HCT116 (cell line): ENCODE results near the gene CCDC112. TPM values are rescaled to one million over a fixed set of nuclear protein-coding genes. Genes with fewer than 3 reads are reported as not detected.

Source experiments
- ATAC-seq: fragments of 200-7000 bp; cut with Tn5 transposase; 2 replicates; pipeline ENCODE4 v1.9.1; 2020; ENCODE audit warnings: mild to moderate bottlenecking, moderate library complexity
- BruUV-seq: library from RNA; stranded (reverse); fragments of 400-500 nt; replicated peaks from 2 replicates; lab custom pipeline; 2021; lab: Mats Ljungman, UMichigan
- CTCF ChIA-PET: fragments of 300-600 bp; sonication (Branson Sonifier 250); formaldehyde crosslinking; loops from one replicate; lab custom pipeline; 2021; ENCODE audit warnings: antibody characterized with exemption; lab: Charles Lee
- POLR2A ChIA-PET: fragments of 300-600, 350-600 bp; sonication (Branson Sonifier 250); formaldehyde crosslinking; loops from one replicate; lab custom pipeline; 2021; ENCODE audit warnings: antibody characterized with exemption; lab: Charles Lee
- RAD21 ChIA-PET, 2 experiments: fragments of 300-600 bp; sonication (Branson Sonifier 250); formaldehyde crosslinking; loops; one replicate each; lab custom pipeline; 2023; ENCODE audit warnings: low total read pairs in 2 of 2; ENCODE audit not compliant: uncharacterized antibody in 2 of 2, unreplicated experiment in 2 of 2, low non-redundant PET in 1 of 2; lab: Charles Lee
- DNase-seq: peaks from one replicate; pipeline ENCODE4 v3.0.0-alpha.2; 2010; ENCODE audit warnings: low read depth, low spot score
- H2AFZ ChIP-seq: fragments of 200-600 bp; shearing (Covaris generic), sonication (generic); 2 replicates; pipeline ENCODE4 v1.6.1; 2017; ENCODE audit warnings: low read depth, mixed run types, mixed read lengths, antibody characterized with exemption, low read length; ENCODE audit not compliant: poor library complexity, severe bottlenecking
- H3K27ac ChIP-seq: 2 replicates; pipeline ENCODE4 v1.5.1; 2012; ENCODE audit warnings: low read depth, low read length
- H3K27me3 ChIP-seq: fragments of 200-600 bp; sonication (generic); 2 replicates; pipeline ENCODE4 v1.6.1; 2016; ENCODE audit warnings: mixed run types, low read length, mixed read lengths; ENCODE audit not compliant: insufficient read depth
- H3K36me3 ChIP-seq, 2 experiments: fragments of 200-500 bp in 1 of 2; fragments of 200-600 bp in 1 of 2; sonication (Bioruptor generic) in 1 of 2; sonication (generic) in 1 of 2; 2 replicates each; pipeline versions ENCODE4 v1.5.1 to v1.6.1; 2014 to 2016; ENCODE audit warnings: low read length in 2 of 2, inconsistent platforms in 1 of 2, mixed read lengths in 1 of 2, mixed run types in 1 of 2; ENCODE audit not compliant: insufficient read depth in 2 of 2, control insufficient read depth in 1 of 2
- H3K4me1 ChIP-seq, 2 experiments: fragments of 200-600 bp in 1 of 2; sonication (generic) in 1 of 2; 2 replicates each; pipeline versions ENCODE4 v1.5.1 to v1.6.1; 2012 to 2017; ENCODE audit warnings: low read length in 2 of 2, inconsistent platforms in 1 of 2, mild to moderate bottlenecking in 1 of 2, mixed read lengths in 1 of 2, mixed run types in 1 of 2, moderate library complexity in 1 of 2; ENCODE audit not compliant: insufficient read depth in 2 of 2, control insufficient read depth in 1 of 2
- H3K4me2 ChIP-seq: fragments of 200-600 bp; sonication (generic); 2 replicates; pipeline ENCODE4 v1.6.1; 2017; ENCODE audit warnings: mixed run types, low read length, mixed read lengths
- H3K4me3 ChIP-seq, 2 experiments: fragments of 200-600 bp in 1 of 2; sonication (generic) in 1 of 2; replicated peaks in 1 of 2; 2 replicates each; pipeline ENCODE4 v1.5.1; 2011 to 2016; ENCODE audit warnings: low read length in 2 of 2, control low read depth in 1 of 2, low read depth in 1 of 2, mild to moderate bottlenecking in 1 of 2, mixed read lengths in 1 of 2, mixed run types in 1 of 2
- H3K79me2 ChIP-seq: fragments of 200-600 bp; sonication (generic); 2 replicates; pipeline ENCODE4 v1.6.1; 2017; ENCODE audit warnings: mild to moderate bottlenecking, mixed run types, low read length, moderate library complexity, mixed read lengths; ENCODE audit not compliant: insufficient read depth
- H3K9ac ChIP-seq: fragments of 200-600 bp; sonication (generic); 2 replicates; pipeline ENCODE4 v1.6.1; 2016; ENCODE audit warnings: low read length, mixed read lengths
- H3K9me2 ChIP-seq: fragments of 200-600 bp; sonication (generic), shearing (Covaris generic); 2 replicates; pipeline ENCODE4 v1.6.1; 2017; ENCODE audit warnings: mixed run types, mild to moderate bottlenecking, moderate library complexity; ENCODE audit not compliant: insufficient read depth
- H3K9me3 ChIP-seq, 2 experiments: fragments of 200-500 bp in 1 of 2; fragments of 200-600 bp in 1 of 2; sonication (Bioruptor generic) in 1 of 2; sonication (generic) in 1 of 2; 2 replicates each; pipeline ENCODE4 v1.6.1; 2014 to 2017; ENCODE audit warnings: low read length in 2 of 2, mixed read lengths in 2 of 2, inconsistent platforms in 1 of 2, low read depth in 1 of 2, mild to moderate bottlenecking in 1 of 2, mixed run types in 1 of 2, moderate library complexity in 1 of 2; ENCODE audit not compliant: control insufficient read depth in 1 of 2, insufficient read depth in 1 of 2
- H4K20me1 ChIP-seq: fragments of 200-600 bp; sonication (generic), shearing (Covaris generic); 2 replicates; pipeline ENCODE4 v1.6.1; 2017; ENCODE audit warnings: mixed run types, mild to moderate bottlenecking, moderate library complexity; ENCODE audit not compliant: insufficient read depth
- CBX3 ChIP-seq: IDR thresholded peaks from 2 replicates; pipeline ENCODE4 v1.6.1; 2012; ENCODE audit warnings: low read depth
- EGR1 ChIP-seq: IDR thresholded peaks from 2 replicates; pipeline ENCODE4 v1.6.1; 2012; ENCODE audit warnings: low read depth
- ELF1 ChIP-seq: IDR thresholded peaks from 2 replicates; pipeline ENCODE4 v1.6.1; 2012; ENCODE audit warnings: low read depth, borderline replicate concordance
- EZH2 ChIP-seq: fragments of 200-600 bp; sonication (generic); IDR thresholded peaks from 2 replicates; pipeline ENCODE4 v1.6.1; 2017; ENCODE audit warnings: antibody characterized with exemption, mixed run types
- FOSL1 ChIP-seq: IDR thresholded peaks from 2 replicates; pipeline ENCODE4 v1.6.1; 2012; ENCODE audit warnings: low read depth
- POLR2A ChIP-seq: IDR thresholded peaks from 2 replicates; pipeline ENCODE4 v1.7.0; 2011; ENCODE audit warnings: borderline replicate concordance; ENCODE audit not compliant: insufficient read depth, insufficient read length; ENCODE audit errors: extremely low read depth
- POLR2AphosphoS5 ChIP-seq: IDR thresholded peaks from 2 replicates; pipeline ENCODE4 v1.6.1; 2011; ENCODE audit warnings: mild to moderate bottlenecking, low read depth, low read length, moderate library complexity
- RAD21 ChIP-seq: IDR thresholded peaks from 2 replicates; pipeline ENCODE4 v1.6.1; 2012; ENCODE audit warnings: low read depth, mild to moderate bottlenecking
- SIN3A ChIP-seq: IDR thresholded peaks from 2 replicates; pipeline ENCODE4 v1.6.1; 2012; ENCODE audit warnings: low read depth
- SRF ChIP-seq: IDR thresholded peaks from 2 replicates; pipeline ENCODE4 v1.6.1; 2012; ENCODE audit warnings: low read depth
- TCF7L2 ChIP-seq: IDR thresholded peaks from 2 replicates; pipeline ENCODE4 v1.7.0; 2011; ENCODE audit warnings: borderline replicate concordance, inconsistent platforms; ENCODE audit not compliant: insufficient read depth, insufficient read length; ENCODE audit errors: extremely low read depth
- YY1 ChIP-seq: IDR thresholded peaks from 2 replicates; pipeline ENCODE4 v1.6.1; 2011; ENCODE audit warnings: low read length, low read depth, moderate library complexity, mild to moderate bottlenecking; ENCODE audit not compliant: insufficient replicate concordance; ENCODE audit errors: extremely low read depth
- ZFX ChIP-seq: fragments of 450-650 bp; IDR thresholded peaks from 2 replicates; pipeline ENCODE4 v1.6.1; 2017
- ZNF274 ChIP-seq: fragments of 200-500 bp; sonication (Bioruptor generic); IDR thresholded peaks from 2 replicates; pipeline ENCODE4 v1.6.1; 2014; ENCODE audit warnings: mild to moderate bottlenecking, low read depth, low read length, inconsistent platforms
- intact Hi-C: fragments of 100-400 bp; cut with micrococcal nuclease; formaldehyde crosslinking; loops from 2 replicates; pipeline ENCODE4 v1.10.0; 2022
- total RNA-seq: library from RNA; stranded (reverse); gene quantifications from one replicate; pipeline ENCODE4 v1.2.1, GENCODE V29; 2021; ENCODE audit not compliant: unreplicated experiment
- TF ChIP-seq, protein P1 (sequence below): IDR thresholded peaks from 2 replicates; pipeline ENCODE4 v1.6.1; 2012
- TF ChIP-seq, protein P2 (sequence below): IDR thresholded peaks from 2 replicates; pipeline ENCODE4 v1.6.1; 2012; ENCODE audit warnings: low read depth
- TF ChIP-seq, protein P3 (sequence below): IDR thresholded peaks from 2 replicates; pipeline ENCODE4 v1.6.1; 2012
- TF ChIP-seq, protein P4 (sequence below), 3 experiments: fragments of 200-600 bp in 1 of 3; sonication (generic) in 1 of 3; IDR thresholded peaks in 2 of 3; conservative IDR thresholded peaks in 1 of 3; 2 replicates each; pipeline ENCODE4 v1.5.1; 2012 to 2017; ENCODE audit warnings: low read depth in 2 of 3, low read length in 2 of 3, antibody characterized with exemption in 1 of 3, borderline replicate concordance in 1 of 3, control low read depth in 1 of 3, mild to moderate bottlenecking in 1 of 3, mixed read lengths in 1 of 3, mixed run types in 1 of 3, moderate library complexity in 1 of 3; ENCODE audit not compliant: insufficient read depth in 1 of 3

Gene CCDC112
- total RNA-seq, 1 experiment from 2014 or later: 13.7 TPM

DNA sequence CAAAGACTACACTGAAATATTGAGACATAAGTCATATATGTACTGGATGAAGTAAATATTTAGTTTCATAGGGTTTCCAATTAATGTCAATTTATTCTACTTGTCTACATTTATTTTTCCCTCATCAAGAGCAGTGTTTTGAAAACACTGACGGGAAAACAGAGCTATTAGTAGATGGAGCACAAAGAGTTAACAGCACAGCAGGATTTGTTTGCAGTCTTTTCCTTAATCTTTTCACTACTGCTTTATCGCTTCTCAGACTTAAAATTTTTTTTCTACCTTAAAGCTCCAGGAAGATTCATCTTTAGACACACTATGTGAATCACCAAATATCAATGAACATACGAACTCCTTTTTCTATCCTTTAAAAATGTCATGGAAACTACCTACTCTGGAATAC lies 59.4 kb downstream of the CCDC112 start:
- Histone ChIP-seq H3K9me2 (no peaks in the 10 kb centered on the region), H3K79me2 (0 out of 2 replicates have a peak, but pooled peaks cover 1% of the 10 kb centered on the region), H2AFZ (no peak overlapping the region)
- POLR2A ChIA-PET: no interaction called here
- DNase-seq (no peak), ATAC-seq (no peak)
- CTCF ChIA-PET: no interaction called here
- no peak for TF ChIP-seq SRF
- no peak for TF ChIP-seq ELF1
- TF ChIP-seq CBX3: no peak
- TF ChIP-seq, protein P1, sequence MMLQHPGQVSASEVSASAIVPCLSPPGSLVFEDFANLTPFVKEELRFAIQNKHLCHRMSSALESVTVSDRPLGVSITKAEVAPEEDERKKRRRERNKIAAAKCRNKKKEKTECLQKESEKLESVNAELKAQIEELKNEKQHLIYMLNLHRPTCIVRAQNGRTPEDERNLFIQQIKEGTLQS: no peak
- TF ChIP-seq, protein P2, sequence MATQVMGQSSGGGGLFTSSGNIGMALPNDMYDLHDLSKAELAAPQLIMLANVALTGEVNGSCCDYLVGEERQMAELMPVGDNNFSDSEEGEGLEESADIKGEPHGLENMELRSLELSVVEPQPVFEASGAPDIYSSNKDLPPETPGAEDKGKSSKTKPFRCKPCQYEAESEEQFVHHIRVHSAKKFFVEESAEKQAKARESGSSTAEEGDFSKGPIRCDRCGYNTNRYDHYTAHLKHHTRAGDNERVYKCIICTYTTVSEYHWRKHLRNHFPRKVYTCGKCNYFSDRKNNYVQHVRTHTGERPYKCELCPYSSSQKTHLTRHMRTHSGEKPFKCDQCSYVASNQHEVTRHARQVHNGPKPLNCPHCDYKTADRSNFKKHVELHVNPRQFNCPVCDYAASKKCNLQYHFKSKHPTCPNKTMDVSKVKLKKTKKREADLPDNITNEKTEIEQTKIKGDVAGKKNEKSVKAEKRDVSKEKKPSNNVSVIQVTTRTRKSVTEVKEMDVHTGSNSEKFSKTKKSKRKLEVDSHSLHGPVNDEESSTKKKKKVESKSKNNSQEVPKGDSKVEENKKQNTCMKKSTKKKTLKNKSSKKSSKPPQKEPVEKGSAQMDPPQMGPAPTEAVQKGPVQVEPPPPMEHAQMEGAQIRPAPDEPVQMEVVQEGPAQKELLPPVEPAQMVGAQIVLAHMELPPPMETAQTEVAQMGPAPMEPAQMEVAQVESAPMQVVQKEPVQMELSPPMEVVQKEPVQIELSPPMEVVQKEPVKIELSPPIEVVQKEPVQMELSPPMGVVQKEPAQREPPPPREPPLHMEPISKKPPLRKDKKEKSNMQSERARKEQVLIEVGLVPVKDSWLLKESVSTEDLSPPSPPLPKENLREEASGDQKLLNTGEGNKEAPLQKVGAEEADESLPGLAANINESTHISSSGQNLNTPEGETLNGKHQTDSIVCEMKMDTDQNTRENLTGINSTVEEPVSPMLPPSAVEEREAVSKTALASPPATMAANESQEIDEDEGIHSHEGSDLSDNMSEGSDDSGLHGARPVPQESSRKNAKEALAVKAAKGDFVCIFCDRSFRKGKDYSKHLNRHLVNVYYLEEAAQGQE: no peak
- no peak for TF ChIP-seq EGR1
- no peak for TF ChIP-seq TCF7L2
- no peak for TF ChIP-seq EZH2
- TF ChIP-seq POLR2AphosphoS5: no peak
- TF ChIP-seq FOSL1: no peak
- TF ChIP-seq, protein P3, sequence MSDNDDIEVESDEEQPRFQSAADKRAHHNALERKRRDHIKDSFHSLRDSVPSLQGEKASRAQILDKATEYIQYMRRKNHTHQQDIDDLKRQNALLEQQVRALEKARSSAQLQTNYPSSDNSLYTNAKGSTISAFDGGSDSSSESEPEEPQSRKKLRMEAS: no peak
- TF ChIP-seq, protein P4, sequence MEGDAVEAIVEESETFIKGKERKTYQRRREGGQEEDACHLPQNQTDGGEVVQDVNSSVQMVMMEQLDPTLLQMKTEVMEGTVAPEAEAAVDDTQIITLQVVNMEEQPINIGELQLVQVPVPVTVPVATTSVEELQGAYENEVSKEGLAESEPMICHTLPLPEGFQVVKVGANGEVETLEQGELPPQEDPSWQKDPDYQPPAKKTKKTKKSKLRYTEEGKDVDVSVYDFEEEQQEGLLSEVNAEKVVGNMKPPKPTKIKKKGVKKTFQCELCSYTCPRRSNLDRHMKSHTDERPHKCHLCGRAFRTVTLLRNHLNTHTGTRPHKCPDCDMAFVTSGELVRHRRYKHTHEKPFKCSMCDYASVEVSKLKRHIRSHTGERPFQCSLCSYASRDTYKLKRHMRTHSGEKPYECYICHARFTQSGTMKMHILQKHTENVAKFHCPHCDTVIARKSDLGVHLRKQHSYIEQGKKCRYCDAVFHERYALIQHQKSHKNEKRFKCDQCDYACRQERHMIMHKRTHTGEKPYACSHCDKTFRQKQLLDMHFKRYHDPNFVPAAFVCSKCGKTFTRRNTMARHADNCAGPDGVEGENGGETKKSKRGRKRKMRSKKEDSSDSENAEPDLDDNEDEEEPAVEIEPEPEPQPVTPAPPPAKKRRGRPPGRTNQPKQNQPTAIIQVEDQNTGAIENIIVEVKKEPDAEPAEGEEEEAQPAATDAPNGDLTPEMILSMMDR (IDR thresholded peaks at IDR 0.05 in 2 of 3, conservative IDR thresholded peaks at IDR 0.05 in 1 of 3; ENCODE audit: borderline replicate concordance in 1 of 3, insufficient read depth in 1 of 3, low read depth in 2 of 3, low read length in 2 of 3): no peak
- no peak for TF ChIP-seq ZNF274
- TF ChIP-seq YY1: no peak
- TF ChIP-seq RAD21: no peak
- no peak for TF ChIP-seq SIN3A
- TF ChIP-seq POLR2A: no peak
- TF ChIP-seq ZFX: no peak
- TF ChIP-seq, all 23 proteins: peak for 0
- H3K27me3 ChIP-seq: no peaks in the 10 kb centered on the region
- H3K9me3 ChIP-seq: no peaks in the 10 kb centered on the region
- H3K36me3 ChIP-seq: 0 out of 4 replicates have a peak, but pooled peaks cover 0 to 8% of the 10 kb centered on the region in 2 experiments
- peaks cover 0 to 4% of the 10 kb centered on the region in 2 experiments; a peak in 2 of 4 replicates for H3K4me1 ChIP-seq
- no peak overlapping the region for H3K9ac ChIP-seq
- no peaks in the 10 kb centered on the region for H4K20me1 ChIP-seq
- H3K4me2 ChIP-seq: no peak overlapping the region
- RAD21 ChIA-PET: no interaction called here
- no TSS peak for BruUV-seq
- intact Hi-C loops: no loop called here
- no peak overlapping the region for H3K27ac ChIP-seq
- no peak overlapping the region for H3K4me3 ChIP-seq
